HG03342 (cell line): ENCODE results near the gene CGRRF1.

Experiments
- ATAC-seq: cut with Tn5 transposase; IDR thresholded peaks from one replicate; pipeline ENCODE4 v1.9.1; 2021; ENCODE audit warnings: mild to moderate bottlenecking, moderate library complexity; ENCODE audit not compliant: unreplicated experiment

The CGRRF1 gene

DNA sequence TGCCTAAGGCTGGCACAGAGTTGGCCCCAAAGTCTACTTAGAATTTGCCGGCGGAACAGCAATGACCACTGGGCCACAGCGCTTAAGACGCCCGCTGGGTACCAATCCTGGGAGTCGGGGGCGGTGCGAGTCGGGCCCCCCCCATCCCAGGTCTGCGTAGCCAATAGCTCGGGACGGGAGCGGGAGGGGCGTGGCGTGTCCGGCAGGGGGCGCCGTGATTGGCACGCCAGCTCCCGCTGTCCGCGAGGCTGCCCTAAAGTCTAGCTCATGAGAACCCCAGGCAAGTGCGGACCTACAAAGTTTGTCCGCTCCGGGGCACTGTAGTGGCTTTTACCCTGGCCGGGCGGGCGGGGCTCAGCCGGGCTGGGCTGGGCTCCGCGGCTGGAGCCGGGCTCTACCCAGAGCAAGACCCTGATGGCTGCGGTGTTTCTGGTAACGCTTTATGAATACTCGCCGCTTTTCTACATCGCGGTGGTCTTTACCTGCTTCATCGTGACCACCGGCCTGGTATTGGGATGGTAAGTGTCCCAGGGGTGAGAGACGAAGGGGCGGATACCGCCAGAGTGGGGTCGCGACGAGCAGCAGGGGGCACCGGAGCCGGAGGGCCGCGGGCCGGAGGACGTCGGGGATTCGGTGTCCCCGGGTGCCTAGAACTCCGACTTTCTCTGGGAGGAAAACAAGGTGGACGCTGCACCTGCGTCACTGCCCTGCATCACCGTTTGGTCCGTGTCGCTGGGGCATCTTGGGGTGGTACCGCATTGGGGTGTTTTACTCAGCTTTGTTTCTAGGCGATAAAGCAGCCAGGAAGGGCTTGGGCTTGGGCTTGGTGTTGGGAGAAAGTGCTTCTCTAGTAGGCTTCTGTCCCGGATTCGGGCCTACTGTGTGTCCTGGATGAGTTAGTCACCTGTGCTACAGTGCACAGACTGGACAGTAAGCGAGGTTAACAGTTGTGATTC is at the start of gene CGRRF1:
Gene CGRRF1, plus strand, starts transcription at position 361 of the 956 bp plus-strand sequence. Its CDS starts 54 bp downstream, at position 415.
- peak; percentile 88 for ATAC-seq

GRCh38 chr14:54462048-54462447 is 47.7 kb upstream of the CGRRF1 start:
- ATAC-seq = no peak

DNA sequence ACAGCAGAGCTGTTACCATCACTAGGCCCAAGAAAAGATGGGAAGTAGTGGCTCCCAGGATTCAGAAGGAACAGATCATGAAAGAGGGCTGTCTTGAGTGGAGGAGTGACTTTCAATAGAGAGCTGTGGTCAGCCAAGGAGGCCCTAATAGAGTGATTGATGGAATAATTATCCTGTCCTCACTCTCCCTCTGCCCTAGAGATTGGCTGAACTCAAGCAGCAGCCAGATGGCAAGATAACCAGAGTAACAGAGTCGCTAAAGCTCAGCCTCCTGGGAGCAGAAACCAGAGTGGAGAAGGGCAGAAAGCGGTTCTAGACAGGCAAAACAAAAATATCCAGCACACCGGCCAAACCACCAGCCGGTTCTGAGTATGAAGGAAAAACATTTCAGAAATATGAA is 44.1 kb upstream of the CGRRF1 start:
- ATAC-seq = no peak

DNA sequence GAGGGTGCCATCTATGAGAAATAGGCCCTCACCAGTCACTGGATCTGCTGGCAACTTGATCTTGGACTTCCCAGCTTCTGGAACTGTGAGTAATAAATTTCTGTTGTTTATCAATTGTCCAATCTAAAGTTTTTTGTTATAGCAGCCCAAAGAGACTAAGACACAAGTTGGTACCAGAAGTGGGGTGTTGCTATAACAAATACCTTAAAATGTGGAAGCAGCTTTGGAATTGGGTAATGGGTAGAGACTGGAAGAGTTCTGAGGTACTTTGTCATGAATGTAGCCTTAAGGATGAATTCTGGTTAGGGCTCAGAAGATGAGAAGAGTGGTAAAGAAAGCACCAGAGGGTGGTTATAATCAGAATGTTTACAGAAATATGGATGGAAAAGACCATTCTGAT is 42.4 kb upstream of the CGRRF1 start:
- no peak for ATAC-seq

- no peak for ATAC-seq
Measured at GRCh38 chr14:54470701-54471100, 39.0 kb upstream of the CGRRF1 start.

GRCh38 chr14:54471641-54472040 is 38.1 kb upstream of the CGRRF1 start:
- ATAC-seq = no peak

GRCh38 chr14:54472315-54472714 is 37.4 kb upstream of the CGRRF1 start:
- no peak for ATAC-seq

- ATAC-seq = no peak
Measured at GRCh38 chr14:54474232-54474793, 35.4 kb upstream of the CGRRF1 start.

- no peak for ATAC-seq
Measured at GRCh38 chr14:54475187-54475899, 34.4 kb upstream of the CGRRF1 start.

DNA sequence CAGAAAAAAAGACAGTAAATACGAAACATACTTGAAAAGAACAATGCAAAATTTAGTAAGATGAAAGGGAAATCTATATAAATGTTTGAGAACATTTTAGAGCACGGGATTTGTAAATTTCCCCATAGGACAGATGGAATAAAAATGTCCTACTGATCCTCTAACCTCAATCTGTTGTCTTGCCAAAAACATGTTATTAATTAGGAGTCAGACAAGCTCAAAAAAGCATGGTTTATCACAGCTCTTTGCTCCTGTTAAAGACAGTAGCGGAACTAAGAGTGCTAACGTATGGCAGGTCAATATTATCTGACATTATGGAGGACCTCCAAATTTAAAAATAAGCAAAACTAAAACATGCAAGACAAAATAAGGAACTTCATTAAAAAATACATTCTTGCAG is 33.8 kb upstream of the CGRRF1 start:
- ATAC-seq = no peak

GRCh38 chr14:54478636-54479215 is 31.0 kb upstream of the CGRRF1 start:
- no peak for ATAC-seq

- ATAC-seq = no peak
Measured at GRCh38 chr14:54480830-54481562, 28.7 kb upstream of the CGRRF1 start.

- ATAC-seq = no peak
Measured at GRCh38 chr14:54481695-54482094, 28.0 kb upstream of the CGRRF1 start.

GRCh38 chr14:54483073-54483745 is 26.5 kb upstream of the CGRRF1 start:
- no peak for ATAC-seq

DNA sequence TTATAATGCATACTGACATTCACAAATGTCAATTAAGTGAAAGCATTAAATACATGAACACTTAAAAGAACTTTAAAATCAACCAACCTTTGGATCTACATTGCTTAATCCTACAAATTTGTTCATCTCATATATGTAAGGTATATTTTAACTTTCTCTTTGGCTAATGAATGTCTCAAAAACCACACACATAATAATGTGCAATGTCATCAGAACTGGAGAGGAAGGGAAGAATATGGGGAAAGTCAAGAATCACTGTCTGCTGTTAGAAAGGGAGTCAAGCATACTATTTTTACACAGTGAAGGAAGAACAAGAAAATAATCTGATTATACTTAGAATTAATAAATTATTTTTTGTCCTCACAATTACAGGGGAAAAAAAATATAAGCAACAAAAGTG is 25.9 kb upstream of the CGRRF1 start:
- no peak for ATAC-seq

GRCh38 chr14:54486685-54487084 is 23.0 kb upstream of the CGRRF1 start:
- no peak for ATAC-seq

DNA sequence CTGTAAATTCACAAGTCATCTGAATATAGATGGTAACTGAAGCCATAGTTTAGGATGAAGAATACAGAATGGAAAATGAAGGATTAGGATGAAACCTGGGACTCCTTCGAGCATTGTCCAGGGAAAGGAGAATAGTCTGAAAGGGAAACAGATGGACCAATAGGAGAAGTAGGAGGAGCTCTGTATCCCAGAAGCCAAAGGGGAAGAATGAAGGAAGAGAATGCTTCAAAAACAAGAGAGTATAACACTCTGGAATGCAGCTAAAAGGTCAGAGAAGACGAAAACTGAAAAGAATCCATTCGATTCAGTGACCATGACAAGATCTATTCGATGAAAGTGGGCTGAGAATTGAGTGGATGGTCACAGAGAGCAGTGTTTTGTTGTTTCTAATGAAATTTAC is 21.9 kb upstream of the CGRRF1 start:
- ATAC-seq = no peak

GRCh38 chr14:54488318-54488645 is 21.4 kb upstream of the CGRRF1 start:
- peak; percentile 23 for ATAC-seq

GRCh38 chr14:54488646-54489317 is 20.9 kb upstream of the CGRRF1 start, which contains the start of gene GMFB:
Gene GMFB (minus strand): TSS chr14:54488980. CDS start chr14:54488927, 53 bp downstream.
- peak; percentile 91 for ATAC-seq

GRCh38 chr14:54489318-54489683 is 20.4 kb upstream of the CGRRF1 start:
- ATAC-seq = no peak
